HG03095 (cell line): ENCODE measurements around the gene UNC79.
"Not testable (repeated sequence)": the region's sequence is repeated elsewhere in the genome, so short reads cannot be mapped to it uniquely, and the experiment has no call there.

ENCODE experiments used
- ATAC-seq: cut with Tn5 transposase; IDR thresholded peaks from one replicate; pipeline ENCODE4 v1.9.1; 2021; ENCODE audit warnings: moderate library complexity; ENCODE audit not compliant: unreplicated experiment

The UNC79 gene

DNA sequence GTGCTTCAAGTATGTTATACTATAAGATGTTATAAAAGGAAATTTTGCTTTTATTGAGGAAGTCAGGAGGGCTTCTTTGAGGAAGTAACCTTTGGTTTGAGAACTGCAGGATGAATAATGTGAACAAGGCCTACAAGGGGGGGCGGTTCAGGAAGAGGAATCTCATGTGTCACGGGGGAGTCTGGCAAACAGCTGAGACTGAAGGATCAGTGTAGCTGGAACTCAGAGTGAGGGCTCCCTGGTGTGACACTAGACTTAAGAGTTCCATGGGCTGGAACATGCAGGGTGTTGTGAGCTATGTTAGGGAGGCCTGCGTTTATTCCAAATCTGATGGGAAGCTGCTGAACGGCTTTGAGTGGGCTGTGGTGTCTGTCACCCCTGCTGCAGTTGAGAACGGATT lies 62.3 kb downstream of the UNC79 start:
- ATAC-seq, result no peak

DNA sequence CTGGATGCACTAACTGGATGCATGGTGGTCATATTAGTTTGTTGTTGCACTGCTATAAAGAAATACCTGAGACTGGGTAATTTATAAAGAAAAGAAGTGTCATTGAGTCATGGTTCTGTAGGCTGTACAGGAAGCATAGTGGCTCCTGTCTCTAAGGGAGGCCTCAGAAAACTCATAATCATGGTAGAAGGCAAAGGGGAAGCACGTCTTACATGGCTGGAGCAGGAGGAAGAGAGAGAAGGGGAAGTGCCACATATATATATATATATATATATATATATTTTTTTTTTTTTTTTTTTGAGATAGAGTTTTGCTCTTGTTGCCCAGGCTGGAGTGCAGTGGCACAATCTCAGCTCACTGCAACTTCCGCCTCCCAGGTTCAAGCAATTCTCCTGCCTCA lies 62.9 kb downstream of the UNC79 start:
- ATAC-seq, result not testable (repeated sequence)

DNA sequence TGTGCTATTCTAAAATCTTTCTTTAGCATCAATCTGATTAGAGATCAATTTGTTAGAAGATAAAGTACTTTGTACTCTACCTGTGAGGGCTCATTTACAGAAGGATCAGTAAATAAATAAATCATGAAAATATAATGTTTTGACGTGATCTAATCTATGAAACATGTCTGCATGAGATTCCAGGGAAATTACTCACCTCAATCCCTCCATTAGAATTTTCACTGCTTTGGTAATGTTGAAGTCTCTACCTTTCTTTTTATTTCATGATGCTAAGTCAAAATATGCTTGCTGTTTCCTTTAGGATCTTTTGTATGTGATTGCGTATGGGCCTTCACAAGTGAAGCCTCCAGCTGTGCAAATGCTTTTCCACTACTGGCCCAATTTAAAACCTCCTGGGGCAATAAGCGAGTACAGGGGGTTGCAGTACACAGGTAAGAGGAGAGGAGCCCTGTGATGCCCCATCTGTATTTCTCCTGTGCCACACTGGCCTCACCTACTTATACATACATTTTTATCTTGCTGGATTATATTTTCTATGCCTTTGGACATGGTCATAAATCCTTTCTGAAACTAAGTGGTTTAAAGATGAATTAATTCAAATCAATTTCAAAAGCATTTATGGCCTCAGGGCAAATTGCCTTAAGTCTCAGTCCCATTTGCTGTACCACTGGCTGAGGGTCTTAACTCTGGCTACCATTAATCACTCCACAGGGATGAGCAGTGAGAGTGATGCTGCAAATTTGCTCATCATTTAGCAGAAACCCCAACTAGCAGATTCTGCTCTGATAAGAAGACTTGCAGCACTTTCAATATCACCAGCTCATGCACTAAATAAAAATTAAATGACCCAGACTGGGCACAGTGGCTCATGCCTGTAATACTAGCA lies 66.4 kb downstream of the UNC79 start:
- ATAC-seq, result no peak

DNA sequence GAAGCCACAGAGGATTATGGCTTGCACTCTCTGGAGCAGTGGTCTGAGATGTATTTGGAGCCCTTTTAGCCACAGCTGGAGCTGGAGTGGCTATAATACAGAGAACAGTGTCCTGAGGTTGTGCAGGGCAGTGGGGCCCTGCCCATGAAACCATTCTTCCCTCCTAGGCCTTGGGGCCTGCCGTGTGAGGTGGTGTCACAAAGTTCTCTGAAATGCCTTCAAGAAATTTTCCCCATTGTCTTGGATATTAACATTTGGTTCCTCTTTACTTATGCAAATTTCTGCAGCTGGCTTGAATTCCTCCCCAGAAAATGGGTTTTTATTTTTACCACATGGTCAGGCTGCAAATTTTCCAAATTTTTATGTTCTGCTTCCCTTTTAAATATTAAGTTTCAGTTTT lies 79.3 kb downstream of the UNC79 start:
- ATAC-seq, result no peak

DNA sequence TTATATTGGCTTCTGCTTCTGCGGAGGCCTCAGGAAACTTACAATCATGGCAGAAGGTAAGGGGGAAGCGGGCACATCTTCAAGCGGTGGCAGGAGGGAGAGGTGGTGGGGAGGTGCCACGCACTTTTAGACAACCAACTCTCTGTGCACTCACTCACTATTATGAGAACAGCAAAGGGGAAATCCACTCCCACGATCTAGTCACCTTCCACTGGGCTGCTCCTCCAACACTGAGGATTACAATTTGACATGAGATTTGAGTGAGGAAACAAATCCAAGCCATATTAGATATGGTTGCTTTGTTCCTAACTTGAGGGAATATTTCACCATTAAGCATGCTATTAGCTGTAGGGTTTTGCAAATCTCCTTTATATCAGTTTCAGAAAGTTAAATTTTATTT lies 80.3 kb downstream of the UNC79 start:
- no peak for ATAC-seq

DNA sequence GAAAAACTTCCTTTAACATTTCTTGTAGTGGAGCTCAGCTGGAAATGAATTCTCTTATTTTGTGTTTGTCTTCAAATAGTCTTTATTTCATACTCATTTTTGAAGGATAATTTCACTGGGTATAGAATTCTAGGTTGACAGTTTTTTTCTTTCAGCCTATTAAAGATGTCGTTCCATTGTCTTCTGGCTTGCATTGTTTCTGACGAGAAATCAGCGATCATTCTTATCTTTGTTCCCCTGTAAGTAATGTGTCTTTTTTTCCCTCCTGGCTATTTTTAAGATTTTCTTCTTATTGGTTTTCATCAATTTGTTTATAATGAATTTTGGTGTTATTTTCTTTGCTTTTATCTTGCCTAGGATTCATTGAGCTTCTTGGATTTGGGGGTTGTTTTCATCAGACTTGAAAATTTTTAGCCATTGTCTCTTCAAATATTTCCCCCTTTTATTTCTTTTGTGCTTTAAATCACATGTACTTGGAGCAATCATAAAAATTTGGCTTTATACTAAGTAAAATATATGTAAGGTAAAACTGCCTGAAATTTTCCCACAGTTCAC lies 89.4 kb downstream of the UNC79 start:
- no peak for ATAC-seq

DNA sequence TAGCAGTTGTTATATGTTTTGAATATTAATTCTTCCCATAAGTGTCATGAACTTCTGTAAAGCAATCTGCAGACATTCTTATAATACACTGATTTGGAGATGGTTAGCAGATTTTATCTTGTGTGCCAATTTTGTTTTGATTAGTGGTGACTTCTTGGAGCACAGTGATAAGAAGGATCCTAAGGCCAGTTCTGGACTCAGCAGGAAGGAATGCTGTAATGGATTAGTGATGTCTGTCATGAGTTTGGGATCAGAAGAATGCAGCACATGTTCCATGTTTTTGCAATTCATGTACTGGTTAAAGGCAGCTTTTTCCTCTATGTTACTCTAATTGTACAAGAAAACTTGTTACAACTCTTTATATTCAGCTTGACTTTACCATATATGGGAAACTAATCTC lies 91.5 kb downstream of the UNC79 start:
- no peak for ATAC-seq

DNA sequence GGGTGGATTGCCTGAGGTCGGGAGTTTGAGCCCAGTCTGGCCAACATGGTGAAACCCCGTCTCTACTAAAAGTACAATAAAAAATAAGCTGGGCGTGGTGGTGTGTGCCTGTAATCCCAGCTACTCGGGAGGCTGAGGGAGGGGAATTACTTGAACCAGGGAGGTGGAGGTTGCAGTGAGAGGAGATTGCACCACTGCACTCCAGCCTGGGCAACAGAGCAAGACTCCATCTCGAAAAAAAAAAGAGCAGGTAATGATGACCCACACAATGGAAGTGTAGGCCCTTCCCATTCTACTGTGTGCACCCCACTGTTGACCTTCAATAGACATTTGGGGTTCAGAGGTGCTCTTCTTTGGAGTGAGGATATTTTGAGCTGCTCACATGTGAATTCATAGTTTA lies 94.5 kb downstream of the UNC79 start:
- not testable (repeated sequence) for ATAC-seq

DNA sequence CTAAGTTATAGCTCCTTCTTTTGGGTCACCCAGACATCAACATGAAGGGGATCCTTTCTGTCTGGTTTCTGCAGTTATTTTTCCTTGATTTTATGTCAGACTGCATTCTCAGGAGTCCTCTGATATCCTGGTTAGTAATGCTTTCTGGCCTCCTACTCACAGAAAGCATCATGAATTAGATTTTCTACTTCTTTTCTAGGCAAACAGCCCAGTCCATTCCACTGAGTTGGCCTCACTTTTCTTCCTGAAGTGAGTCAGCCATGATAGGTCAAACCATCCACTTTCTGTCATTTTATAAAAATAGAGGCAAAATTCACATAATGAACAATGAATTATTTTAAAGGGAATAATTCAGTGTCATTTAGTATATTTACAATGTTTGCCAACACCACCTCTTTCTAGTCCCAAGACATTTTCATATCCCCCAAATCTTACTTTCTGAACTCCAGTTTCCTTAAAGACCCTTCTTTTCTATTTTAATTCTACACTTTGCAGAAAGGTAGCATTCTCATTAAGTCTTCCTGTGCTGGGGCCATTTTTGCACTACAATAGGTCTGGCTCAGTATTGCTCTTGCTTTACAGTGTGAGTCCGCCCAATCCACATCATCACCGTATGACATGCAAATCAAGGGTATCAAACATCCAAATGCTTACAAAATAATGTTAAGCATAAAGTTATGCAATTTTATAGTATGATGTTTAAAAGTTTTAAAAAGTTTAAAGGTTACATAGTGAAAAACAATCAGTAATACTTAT lies 95.1 kb downstream of the UNC79 start:
- ATAC-seq, result no peak

DNA sequence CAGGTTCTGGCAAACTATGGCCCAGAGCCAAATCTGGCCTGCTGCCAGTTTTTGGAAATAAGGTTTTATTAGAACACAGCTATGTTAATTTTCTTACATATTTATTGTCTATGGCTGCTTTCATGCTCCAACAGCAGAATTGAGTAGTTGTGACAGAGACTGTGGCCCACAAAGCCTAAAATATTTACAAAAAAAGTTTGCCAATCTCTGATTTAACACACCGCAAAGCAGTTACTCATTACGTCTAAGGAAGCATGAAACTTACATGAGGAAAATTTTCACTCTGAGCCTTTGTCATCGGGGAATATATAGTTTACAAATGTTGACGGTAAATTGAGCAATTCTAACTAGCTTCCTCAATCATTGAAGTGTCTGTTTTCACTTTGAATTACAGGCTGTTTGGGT lies 96.5 kb downstream of the UNC79 start:
- ATAC-seq, result no peak

DNA sequence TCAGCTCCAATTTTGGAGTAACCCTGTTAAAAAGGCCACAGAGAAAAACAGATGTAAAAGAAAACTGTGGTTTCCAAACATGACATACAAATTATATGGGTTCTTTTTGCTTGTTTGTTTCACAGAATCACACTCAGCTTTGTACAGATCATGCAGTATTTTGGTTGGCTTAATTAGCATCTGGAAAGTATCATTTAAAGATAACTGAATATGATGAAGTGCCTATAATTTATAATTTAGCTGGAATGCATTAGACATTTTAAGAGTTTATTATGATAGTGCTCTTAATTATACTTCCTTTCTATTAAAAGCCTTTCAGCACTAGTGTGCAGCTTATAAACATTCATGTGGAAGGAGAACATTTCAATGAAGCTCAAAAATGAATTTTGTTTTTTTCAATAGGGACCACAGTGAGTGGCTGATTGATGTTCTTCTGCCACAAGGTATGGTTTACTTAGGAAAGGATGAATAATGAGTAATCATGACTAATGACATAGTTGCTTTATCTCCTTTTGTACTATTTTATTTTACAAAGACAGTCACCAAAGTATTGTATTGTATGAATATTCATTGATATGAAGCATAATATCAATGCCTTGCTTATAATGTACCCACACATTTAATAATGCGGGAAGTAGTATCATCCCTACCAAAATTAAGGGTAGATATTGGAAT lies 98.3 kb downstream of the UNC79 start:
- ATAC-seq, result no peak

DNA sequence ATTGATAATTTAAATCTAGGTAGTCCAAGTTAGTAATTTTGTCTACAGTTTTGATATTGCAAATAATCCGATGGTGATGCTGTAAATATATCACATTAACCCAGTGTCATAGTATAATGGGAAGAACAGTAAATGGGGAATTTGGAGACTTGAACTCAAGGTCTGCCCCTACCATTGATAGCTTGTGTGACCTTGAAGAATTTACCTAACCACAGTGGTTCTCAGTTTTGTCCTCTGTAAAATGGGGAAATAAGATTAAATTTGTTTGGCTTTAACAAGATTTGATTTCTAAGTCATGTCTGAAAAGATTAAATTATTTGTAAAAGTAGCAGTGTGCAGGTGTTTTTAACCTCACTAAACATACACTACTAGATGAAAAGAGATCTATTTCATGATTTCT lies 100.9 kb downstream of the UNC79 start:
- ATAC-seq, result no peak

DNA sequence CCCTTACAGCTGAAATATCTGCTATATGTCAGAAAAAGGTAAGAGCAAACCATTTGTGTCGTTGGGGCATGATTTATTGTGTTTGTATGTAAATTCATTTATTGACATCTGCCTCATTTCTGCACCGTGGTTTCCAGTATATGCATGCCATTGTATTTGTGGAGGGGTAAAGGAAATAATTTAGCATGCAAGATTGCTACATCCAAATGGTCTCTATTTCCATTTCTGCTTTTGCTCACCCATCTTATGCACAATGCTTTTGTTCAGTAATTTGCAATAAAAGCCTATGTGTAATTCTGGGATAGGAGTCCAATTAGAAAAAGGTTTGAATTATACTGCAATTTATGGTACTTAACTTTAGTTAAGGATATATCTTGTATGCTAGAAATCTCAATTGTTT lies 101.8 kb downstream of the UNC79 start:
- ATAC-seq, result no peak

DNA sequence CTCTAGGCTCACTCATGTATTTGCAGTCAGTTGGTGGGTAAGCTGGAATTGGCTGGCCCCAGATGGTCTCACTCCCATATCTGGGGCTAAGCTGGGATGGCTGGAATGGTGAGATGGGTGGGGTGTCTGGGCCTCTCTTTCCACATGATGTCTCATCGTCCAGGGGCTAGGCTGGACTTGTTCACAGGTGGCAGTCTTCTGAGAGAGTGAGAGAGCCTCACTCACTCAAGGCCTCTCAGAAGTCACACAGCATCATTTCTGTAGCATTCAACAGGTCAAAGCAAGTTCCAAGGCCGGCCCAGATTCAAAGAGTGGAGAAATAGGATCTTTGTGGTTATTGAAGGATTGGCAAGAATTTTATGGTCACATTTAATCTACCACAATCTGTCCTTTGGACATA lies 102.7 kb downstream of the UNC79 start:
- no peak for ATAC-seq

DNA sequence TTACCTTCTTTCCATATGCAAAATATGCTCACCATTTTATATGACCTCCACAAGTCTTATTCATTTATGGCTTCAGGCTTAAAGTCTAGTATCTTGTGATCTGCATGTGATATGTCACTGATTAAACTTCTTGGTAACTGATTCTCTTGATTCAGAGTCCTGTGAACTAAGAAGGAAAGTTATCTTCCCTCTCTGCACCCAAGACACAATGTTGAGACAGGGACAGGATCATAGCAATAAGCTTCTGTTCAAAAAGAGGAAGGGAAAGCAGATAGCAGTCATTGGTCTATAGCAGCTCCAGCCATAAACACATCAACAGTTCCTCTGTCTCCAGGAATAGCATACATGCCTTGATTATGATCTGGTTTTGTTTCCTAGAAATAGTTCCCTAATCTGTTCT lies 103.1 kb downstream of the UNC79 start:
- peak; percentile 90 for ATAC-seq

DNA sequence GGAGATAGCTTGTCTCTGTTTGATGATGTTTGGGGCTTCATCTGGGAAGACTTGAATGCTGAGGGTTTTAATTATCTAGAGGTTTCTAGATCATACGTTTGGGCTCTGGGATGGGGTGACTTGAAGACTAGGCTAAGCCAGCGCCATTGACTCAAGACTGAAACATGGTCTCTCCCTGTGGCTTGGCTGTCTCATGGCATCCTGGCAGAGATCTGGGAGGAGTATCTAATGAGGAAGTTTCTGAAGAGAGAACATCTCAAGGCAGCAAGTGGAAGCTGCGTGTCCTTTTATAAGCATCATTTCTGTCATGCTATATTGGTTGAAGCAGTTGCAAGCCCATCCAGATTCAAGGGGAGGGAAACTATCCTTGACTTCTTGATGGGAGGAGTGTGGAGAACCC lies 104.8 kb downstream of the UNC79 start:
- no peak for ATAC-seq

DNA sequence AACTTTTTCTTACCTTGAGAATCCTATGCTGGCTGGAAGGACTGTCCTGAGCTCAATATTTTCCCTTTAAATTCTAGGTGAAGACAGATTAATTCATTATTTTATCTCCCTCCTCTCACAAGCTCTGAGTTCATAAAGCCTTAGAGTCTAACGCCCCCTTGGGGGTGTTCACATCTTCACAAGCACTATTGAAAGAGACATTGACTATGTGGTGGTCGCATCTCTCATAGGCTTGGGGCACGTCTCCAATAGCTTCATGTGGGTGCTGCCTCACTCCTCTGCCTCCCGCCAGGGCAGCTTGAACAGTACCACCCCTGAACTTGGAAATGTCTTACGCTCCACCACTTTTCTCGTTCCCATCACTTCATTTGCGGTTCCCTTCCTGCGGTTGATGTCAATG lies 106.2 kb downstream of the UNC79 start:
- no peak for ATAC-seq

DNA sequence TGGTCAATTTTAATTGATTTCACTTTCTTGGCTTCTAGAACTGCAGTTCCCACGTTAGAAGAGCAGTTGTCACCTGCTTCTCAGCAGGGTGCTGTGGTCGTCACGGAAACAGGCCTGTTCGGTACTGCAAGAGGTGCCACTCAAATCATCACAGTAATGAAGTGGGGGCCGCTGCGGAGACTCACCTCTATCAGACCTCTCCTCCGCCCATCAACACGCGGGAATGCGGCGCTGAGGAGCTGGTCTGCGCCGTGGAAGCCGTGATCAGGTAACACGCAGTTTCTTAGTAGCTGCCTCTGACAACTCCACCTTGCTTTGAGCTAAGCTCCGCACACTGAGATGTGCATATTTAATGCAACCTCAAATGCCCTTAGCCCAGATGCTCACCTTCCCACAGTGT lies 107.2 kb downstream of the UNC79 start:
- no peak for ATAC-seq

DNA sequence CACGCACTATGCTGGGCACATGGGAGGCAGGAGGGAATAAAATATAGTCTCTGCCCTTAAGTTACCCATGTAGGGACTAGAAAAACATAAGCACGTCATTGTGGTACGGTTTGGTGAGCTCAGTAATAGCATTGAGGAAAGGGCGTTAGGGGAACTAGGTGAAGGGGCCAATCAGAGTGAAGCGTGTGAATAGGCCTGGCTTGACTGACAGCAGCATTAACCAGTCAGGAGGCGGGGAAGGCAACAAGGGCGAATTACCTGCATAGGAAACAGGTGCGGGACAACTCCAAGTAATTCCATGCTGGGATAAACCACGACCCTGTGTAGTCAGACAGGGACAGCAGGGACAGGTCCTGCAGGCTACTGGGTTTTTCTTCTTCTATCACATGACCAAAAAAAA lies 107.7 kb downstream of the UNC79 start:
- no peak for ATAC-seq

DNA sequence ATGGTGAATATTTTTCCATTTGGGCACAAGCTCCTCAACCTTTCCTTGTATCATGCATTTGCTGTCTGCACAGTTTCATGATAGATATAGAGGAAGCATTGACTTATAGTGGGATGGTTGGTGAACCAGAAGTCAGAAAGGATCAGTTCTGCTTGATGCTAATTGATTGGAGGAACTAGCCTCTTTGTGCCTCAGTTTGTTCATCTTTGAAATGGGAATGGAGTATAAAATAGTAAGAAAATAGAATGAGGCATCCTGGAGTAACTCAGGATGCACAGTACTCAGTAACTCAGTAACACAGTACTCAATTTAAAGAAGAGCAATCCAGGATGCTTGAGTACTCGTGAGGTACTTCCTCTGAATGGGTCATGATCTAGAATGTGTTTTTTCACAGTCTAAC lies 109.5 kb downstream of the UNC79 start:
- ATAC-seq, result no peak

DNA sequence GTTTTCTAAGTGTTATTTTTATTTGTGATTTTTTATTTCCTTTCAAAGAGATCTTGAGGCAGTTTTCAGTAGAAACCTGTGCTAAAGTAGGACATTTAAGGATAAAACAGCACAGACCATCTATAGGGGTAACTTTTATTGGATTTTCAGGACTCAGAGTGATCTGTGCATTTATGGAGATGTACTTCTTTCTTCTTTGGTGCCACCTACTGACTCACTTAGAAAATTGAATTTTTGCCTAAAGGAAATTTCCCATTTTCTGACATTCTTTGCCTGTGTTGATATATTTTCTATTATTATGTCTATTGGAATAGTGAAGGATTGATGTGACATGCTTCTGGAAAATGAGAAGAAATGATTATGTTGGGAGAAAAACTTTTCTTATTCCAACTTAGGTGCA lies 113.0 kb downstream of the UNC79 start:
- no peak for ATAC-seq

DNA sequence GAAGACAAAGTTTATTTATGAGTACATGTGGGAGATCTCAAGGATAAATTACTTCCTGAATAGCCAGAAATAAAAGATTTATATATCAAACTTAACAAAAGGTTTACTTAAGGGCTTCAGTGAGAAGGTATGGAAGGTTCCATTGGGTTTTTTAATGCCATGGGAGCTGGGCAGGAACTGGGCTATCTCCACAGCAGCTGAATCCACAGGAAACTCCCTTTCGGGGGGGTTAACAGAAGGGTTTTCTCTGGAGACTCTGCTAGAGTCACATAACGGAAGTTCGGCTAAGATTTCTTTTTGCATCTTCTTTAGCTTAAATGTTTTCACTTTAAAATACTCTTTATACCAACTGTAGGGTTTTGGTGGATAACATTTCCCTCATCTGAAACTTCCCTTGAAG lies 113.5 kb downstream of the UNC79 start:
- ATAC-seq, result no peak
